Testis (tissue), 3 donors: ENCODE data around the gene PBX1. TPM values are rescaled to one million over a fixed set of nuclear protein-coding genes. Genes with fewer than 3 reads are reported as not detected.

Experiments used
- DNase-seq: peaks from one replicate; pipeline ENCODE4 v3.0.0-alpha.2; 2019
- H3K27ac ChIP-seq, 2 donors: fragments of 200-600 bp; sonication (generic); one replicate each; pipeline ENCODE4 v1.5.1; 2019
- H3K27me3 ChIP-seq: fragments of 200-600 bp; sonication (generic); one replicate; pipeline ENCODE4 v1.5.1; 2019
- H3K36me3 ChIP-seq: fragments of 200-600 bp; sonication (generic); one replicate; pipeline ENCODE4 v1.5.1; 2017; ENCODE audit warnings: low read depth; ENCODE audit errors: missing control alignments
- H3K4me1 ChIP-seq: fragments of 200-600 bp; sonication (generic); one replicate; pipeline ENCODE4 v1.5.1; 2019
- H3K4me3 ChIP-seq, 2 donors: fragments of 200-600 bp; sonication (generic); one replicate each; pipeline ENCODE4 v1.5.1; 2017 to 2019
- H3K9me3 ChIP-seq: fragments of 200-600 bp; sonication (generic); one replicate; pipeline ENCODE4 v1.5.1; 2017
- POLR2A ChIP-seq: fragments of 450-650 bp; IDR thresholded peaks from one replicate; pipeline ENCODE4 v1.6.1; 2017; ENCODE audit warnings: antibody characterized with exemption, mild to moderate bottlenecking, moderate library complexity
- WGBS, 2 donors: methylation state at CpG; one replicate each; pipeline ENCODE4 v1.1.5; 2018; 5-methylcytosine and 5-hydroxymethylcytosine counted together
- intact Hi-C: fragments of 100-400 bp; cut with DNase I; formaldehyde crosslinking; loops from one replicate; pipeline ENCODE4 v1.15.1; 2023; ENCODE audit warnings: low total_unique reads
- polyA plus RNA-seq: library from polyadenylated mRNA; stranded (reverse); fragments of 350-450 nt; fragmentation: Illumina TruSeq; extraction: RNeasy Lipid Tissue Mini Kit (QIAGEN cat#74804); gene quantifications from one replicate; pipeline ENCODE4 v1.2.3, GENCODE V29; 2014; ENCODE audit warnings: low read depth, low replicate concordance; ENCODE audit not compliant: insufficient read depth
- total RNA-seq, 2 donors: library from RNA; depleted of rRNA; stranded (reverse); fragments of >200 nt; gene quantifications; one replicate each; pipeline ENCODE4 v1.2.3, GENCODE V29; 2016
- TF ChIP-seq, protein P1 (sequence below), 3 experiments: fragments of 450-650 bp in 2 of 3; fragments of 200-600 bp in 1 of 3; sonication (generic) in 1 of 3; IDR thresholded peaks; one replicate each; pipeline ENCODE4 v1.5.1; 2016 to 2019; ENCODE audit warnings: antibody characterized with exemption in 3 of 3, mild to moderate bottlenecking in 2 of 3, moderate library complexity in 1 of 3

The PBX1 gene
- total and polyA plus RNA-seq, 3 donors from 2014 or later, result 20.2 to 25.0 (median 20.3) TPM

- H3K4me1 ChIP-seq, result peaks cover 3% of the 10 kb centered on the region
- no peak overlapping the region for H3K27ac ChIP-seq
- no peaks in the 10 kb centered on the region for H3K9me3 ChIP-seq
- H3K27me3 ChIP-seq, result no peaks in the 10 kb centered on the region
- intact Hi-C loops, result no loop called here
- TF ChIP-seq, protein P1, sequence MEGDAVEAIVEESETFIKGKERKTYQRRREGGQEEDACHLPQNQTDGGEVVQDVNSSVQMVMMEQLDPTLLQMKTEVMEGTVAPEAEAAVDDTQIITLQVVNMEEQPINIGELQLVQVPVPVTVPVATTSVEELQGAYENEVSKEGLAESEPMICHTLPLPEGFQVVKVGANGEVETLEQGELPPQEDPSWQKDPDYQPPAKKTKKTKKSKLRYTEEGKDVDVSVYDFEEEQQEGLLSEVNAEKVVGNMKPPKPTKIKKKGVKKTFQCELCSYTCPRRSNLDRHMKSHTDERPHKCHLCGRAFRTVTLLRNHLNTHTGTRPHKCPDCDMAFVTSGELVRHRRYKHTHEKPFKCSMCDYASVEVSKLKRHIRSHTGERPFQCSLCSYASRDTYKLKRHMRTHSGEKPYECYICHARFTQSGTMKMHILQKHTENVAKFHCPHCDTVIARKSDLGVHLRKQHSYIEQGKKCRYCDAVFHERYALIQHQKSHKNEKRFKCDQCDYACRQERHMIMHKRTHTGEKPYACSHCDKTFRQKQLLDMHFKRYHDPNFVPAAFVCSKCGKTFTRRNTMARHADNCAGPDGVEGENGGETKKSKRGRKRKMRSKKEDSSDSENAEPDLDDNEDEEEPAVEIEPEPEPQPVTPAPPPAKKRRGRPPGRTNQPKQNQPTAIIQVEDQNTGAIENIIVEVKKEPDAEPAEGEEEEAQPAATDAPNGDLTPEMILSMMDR (IDR thresholded peaks at IDR 0.05), result no peak
- TF ChIP-seq POLR2A, result no peak
- WGBS, 2 donors, result 53 to 54% methylated on average over 5 of the region's 5 CpGs
- no peak overlapping the region for H3K4me3 ChIP-seq
- DNase-seq, result peak; percentile 41
- no peaks in the 10 kb centered on the region for H3K36me3 ChIP-seq
Observed at GRCh38 chr1:164635803-164636731, 77.1 kb downstream of the PBX1 start.

DNA sequence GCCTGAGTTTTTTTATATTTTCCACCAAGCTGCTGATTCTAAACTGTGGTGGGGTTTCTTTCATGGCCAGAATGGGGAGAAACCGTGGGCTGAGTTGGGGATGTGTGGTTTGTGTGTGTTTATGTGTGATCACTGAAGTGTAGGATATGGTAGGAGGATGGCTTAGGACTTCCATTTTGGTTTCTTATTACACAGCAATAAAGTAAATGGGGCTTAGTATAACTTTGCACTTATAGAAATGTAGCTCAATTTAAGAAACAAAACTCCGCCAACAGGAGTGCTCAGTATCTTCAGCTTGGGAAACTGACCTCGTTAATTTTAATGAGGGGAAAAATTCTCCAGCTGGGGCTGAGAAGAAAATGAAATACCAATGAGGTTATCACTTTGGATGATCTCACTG, 77.8 kb downstream of the PBX1 start:
- Histone ChIP-seq H3K4me3 (no peak overlapping the region), H3K27me3 (no peaks in the 10 kb centered on the region), H3K4me1 (peaks cover 8% of the 10 kb centered on the region), H3K9me3 (no peaks in the 10 kb centered on the region), H3K27ac (no peak overlapping the region), H3K36me3 (no peaks in the 10 kb centered on the region)
- 81 to 83% methylated on average over 3 of the region's 3 CpGs for WGBS, 2 donors
- intact Hi-C loops, result no loop called here
- no peak for TF ChIP-seq POLR2A
- TF ChIP-seq, protein P1 (IDR thresholded peaks at IDR 0.05), result no peak
- no peak for DNase-seq

DNA sequence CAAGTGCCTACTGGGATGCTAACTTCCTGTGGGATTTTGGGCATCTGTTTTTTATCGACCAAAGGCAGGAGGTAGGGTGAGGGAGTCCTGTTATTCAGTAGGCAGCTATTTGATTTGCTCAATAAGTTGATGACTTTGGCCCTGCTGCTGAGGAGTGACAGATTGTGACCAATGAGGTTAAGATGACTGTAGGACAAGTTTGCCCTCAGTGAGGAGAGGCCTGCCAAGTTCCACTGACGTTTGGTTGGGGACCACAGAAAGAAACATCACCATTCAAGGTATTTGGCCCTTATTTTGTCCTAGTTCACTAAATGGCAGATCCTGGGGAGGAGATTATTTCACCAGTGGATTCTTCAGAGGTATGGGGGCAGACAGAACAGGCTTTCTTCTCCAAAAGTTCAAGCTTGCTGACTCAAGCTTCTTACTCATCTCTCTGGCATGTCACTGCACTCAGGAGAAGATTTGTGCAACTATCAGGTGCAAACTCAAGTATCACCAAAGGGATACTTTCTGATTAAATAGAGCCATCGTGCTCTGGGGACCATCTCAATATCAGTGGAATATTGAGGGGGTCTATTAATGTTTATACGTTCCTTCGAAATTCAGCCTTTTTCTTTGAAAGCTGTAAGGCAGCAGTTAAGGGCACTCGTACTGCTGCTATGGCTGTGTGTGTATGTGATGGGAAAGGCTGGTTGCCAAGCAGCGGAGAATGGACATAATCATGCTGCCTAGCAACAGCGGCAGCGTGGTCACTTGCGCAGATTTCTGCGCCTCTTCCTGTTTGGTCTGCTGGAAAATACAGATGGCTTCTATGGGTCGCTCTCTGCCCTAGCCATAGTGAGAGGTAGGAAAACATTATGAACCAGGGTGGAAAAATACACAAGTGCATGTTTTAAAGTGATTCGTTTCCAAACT, 78.7 kb downstream of the PBX1 start:
- Histone ChIP-seq H3K36me3 (no peaks in the 10 kb centered on the region), H3K27me3 (no peaks in the 10 kb centered on the region), H3K4me3 (no peak overlapping the region), H3K4me1 (peaks cover 8% of the 10 kb centered on the region), H3K9me3 (no peaks in the 10 kb centered on the region), H3K27ac (no peak overlapping the region)
- 73 to 84% methylated on average over 12 to 13 of the region's 13 CpGs for WGBS, 2 donors
- DNase-seq, result no peak
- intact Hi-C loops, result no loop called here
- no peak for TF ChIP-seq POLR2A
- TF ChIP-seq, protein P1 (IDR thresholded peaks at IDR 0.05), result no peak

- H3K27ac ChIP-seq, result no peak overlapping the region
- H3K4me3 ChIP-seq, result no peak overlapping the region
- TF ChIP-seq, protein P1 (IDR thresholded peaks at IDR 0.05), result no peak
- TF ChIP-seq POLR2A, result no peak
- WGBS, 2 donors, result 62 to 64% methylated on average over 14 of the region's 14 CpGs
- DNase-seq, result no peak
- no peaks in the 10 kb centered on the region for H3K36me3 ChIP-seq
- no peaks in the 10 kb centered on the region for H3K9me3 ChIP-seq
- no peaks in the 10 kb centered on the region for H3K27me3 ChIP-seq
- H3K4me1 ChIP-seq, result peaks cover 8% of the 10 kb centered on the region
- intact Hi-C loops, result no loop called here
Observed at GRCh38 chr1:164638492-164639202, 79.7 kb downstream of the PBX1 start.
